ENCODE results near the gene POU2AF1.

Gene POU2AF1, protein sequence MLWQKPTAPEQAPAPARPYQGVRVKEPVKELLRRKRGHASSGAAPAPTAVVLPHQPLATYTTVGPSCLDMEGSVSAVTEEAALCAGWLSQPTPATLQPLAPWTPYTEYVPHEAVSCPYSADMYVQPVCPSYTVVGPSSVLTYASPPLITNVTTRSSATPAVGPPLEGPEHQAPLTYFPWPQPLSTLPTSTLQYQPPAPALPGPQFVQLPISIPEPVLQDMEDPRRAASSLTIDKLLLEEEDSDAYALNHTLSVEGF

DNA sequence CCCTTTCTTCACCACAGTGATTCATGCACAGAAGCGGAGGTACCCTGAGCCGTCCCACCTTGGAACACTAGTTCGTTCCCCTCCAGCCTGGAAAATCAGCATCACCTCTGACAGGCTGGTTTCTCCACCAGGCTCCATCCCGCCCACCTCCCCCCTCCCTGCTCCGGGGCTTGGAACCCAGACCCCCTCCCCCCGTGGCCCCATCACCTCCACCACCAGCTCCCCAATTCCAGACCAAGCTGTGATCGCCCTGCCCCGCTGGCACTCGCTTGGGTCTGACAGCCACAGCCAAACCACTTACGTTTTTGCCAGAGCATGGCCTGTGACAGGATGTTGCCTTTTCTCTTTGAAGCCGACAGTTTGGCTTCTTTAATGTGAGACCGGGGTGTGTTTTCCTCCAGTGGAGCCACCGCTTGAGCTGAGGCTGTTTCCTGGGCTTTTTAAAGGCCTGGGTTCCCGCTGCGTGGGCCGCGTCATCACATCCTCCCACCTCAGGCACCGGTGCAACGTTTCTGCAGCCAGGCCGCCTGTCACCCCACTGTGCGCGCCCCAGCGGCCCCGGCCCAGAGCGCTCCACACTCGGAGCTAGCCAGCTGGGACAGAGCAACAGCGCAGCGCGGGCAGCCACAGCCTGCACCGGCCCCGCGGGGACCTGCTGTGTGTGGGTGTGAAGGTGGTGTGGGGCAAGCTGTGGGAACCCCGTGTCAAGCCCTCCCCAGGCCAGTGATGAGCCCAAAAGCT, at the start of gene POU2AF1:
Gene POU2AF1, minus strand, starts transcription at position 415 of the 741 bp plus-strand sequence. Its CDS starts 98 bp downstream, at position 317.
- no peak for DNase-seq

DNA sequence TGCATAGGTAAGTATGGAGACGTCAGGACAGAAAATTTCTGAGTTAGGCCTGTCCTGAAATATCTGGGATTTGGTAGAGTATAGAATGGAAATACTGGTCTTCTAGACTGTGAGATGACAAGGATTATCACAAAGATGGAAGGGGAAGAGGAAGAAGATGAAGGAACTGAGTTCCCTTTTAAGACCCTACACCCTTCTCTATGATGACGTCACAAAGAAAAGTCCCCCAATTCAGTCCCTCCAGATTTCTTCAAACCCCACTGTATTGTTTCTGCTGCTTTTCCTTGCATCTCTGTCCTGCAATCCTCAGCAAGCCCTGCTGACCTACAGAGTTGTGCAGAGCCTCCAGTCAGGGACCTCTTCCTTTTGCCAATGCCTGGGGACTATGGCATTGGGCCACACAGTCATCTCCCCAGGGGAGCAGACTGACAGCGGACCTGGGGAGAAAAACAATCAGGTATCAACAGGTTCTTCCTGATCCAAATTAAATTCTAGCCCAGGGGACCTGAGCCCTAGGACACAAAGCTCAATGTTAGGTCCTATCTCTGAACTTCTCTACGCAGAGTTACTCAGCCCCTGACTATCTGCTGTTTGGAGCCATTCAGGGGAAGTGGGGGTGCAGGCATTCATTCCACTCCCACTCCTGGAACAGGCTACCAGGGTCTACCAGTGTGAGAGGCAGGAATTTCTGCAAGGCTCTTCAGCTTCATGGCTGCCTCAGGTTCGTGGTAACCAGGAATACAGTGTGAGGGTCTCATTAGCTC, 49.2 kb upstream of the POU2AF1 start:
- DNase-seq = no peak

DNA sequence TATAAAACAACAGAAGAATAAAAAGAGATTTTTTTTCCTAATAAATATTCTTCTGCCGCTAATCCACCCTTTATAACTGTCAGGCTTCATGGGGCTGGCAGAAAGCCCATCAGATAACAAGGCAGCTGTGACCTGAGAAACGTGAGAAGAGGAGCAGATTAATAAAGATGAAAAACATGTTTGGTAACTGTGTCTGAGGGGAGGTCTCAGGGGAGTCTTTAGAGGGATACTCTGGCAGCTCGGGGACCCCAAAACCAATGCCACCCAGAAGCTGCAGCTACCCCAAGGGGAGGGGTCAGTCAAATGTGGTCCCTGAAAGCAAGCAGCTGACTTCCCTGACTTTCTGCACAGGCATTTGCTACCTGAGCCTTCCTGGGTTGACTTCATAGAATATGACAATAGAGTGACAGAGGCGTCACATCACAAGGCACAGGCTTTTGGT, 48.4 kb upstream of the POU2AF1 start:
- peak; percentile 67 for DNase-seq

DNA sequence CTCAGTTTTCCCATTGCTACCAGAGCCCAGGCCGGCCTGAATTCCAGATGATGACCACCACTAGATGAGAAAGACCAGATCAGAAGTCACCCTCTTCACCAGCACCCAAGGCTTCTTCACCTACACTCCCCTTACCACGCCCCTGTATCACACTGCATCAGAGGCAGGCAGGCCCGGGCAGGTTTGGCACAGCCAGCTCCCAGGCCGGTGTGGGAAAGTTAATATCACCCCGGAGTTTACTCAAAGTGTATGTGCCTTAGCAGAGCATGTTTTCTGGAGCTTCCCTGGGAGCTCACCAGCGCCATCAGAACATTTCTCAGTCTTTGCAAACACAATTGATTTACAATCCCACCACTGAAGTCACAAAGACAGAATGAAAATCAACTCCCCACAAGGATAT, 47.5 kb upstream of the POU2AF1 start:
- DNase-seq = no peak

DNA sequence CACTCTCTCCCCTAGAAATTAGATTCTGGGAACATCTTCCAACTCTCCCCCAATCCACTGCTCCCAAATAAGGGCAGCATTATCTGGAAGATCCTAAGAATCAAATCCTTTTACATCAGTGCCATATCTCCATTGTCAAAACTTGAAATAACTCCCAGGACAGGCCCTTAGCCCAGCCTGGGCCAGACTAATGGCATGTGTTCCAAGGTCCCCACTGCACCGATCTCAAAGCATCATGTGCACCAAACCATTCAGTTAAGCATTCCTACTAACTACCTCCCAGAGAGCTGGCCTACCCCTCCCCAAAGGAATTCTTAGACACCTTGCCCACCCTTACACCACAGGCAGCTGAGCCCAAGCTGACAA, 44.2 kb upstream of the POU2AF1 start:
- no peak for DNase-seq

DNA sequence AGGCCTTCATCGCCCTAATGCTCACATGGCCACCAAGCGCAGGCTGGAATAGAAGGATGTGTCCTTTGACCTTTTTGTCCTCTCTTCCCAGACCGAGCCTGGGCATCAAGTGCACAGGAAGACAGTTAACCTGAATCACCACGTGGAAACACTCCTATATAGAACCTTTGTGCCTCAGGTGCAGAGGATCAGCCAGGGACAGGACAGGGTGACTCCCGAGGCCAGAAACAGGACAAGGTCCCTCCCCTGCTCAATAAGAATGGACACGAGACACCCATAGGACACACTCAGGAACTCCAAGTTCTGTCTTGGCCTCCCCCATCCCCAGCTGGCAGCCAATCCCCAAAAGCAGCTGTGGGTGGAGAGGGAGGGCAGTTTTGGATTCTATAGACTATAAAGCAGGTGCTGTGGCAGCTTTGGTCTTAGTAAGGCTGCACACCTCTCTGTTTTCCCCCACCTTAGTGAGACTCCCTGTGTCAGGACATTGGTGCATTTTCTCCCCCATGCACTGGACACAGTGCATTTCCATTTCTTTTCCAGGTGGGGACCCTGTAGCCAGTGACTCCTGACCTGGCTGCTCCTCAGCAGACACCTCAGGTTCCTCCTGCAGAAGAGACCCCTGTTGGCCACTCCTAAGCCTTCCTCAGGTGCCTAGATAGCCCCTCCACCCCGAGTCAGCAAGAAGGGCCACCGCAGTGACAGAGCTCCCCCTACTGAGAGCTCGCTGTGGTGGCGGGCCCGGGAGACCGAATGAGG, 43.6 kb upstream of the POU2AF1 start:
- peak; percentile 69 for DNase-seq

DNA sequence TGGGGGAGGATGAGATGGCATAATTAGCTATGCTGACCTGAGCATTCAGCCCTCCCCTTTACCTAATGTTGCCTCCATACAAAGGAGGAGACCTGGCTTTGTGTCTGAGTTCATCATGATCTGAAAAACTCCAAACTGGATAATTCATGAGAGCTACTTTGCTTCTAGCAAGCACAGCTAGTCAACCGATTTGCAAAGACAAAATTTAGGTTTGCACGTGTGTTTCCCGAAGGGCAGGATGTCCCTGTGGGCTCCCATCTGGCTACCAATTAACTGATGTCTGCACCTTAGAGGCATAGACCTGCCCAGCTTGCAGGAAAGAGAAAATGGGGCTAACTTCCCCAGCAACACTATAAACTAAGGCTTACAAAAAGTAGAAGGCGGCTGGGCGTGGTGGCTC, 42.2 kb upstream of the POU2AF1 start:
- no peak for DNase-seq

DNA sequence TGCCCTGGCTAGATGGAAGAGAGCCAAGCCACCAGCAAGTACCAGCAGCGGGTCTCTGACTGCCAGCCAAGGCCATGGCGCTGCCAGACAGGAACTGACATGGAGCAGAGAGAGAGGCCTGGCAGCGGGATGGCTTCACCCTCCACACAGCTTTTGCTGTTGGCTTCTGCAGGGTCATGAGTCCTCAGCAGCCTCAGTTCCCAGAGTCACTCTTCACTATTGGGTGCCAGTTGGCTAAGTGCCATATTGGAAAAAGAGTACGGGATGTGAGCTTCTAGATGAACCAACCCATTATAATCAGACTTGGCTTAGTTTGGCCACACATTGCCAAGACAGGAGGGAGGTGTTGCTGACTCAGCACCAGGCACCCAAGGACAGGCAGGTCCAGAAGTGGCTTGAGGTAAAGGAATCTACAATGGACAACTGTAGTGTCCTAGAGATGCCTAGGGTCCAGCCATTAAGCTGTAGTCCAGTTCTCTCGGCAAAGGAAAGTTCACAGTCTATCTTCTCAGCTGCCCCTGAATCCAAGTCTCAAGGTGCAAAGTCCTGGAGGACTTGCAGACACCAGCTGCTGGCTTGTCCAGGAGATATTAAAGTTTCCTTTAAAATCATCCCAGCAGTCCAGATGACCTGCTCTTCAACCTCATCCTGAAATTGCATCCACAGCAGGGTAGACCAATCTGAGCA, 40.7 kb upstream of the POU2AF1 start:
- no peak for DNase-seq

DNA sequence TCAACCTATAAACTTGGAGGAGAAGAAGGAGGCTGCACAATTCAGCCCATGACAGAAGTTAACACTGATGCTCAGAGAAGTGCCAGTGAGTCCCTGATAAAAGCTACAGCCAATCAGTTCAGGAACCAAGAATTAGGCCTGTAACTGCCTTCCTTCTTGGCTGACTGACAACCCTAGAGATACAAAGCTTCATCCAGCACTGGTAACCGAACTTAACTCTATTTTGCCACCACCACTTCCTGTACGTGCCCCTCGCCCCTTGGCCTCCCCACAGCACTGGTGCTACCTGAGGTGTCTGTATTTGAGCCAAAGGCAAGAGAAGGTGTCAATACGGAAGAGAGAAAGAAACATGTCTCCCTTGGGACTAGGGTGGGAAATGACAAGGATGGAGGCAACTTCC, 40.1 kb upstream of the POU2AF1 start:
- DNase-seq = no peak

DNA sequence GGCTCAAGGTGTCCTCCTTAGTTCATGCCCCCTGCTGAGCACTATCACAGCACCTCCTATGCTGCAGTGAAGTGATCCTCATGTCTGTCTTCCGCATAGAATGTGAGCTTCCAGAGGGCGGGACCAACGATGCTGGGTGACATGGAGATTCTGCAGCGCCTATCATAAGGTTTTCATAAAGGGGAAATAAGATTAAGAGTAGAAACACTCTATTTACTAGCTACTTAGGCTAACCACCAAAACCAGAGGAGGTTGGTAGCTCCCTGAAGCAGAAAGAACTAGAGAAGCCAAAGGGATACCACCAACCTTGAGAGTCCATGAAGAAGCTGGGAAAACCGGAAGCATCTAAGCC, 39.3 kb upstream of the POU2AF1 start:
- DNase-seq = no peak

DNA sequence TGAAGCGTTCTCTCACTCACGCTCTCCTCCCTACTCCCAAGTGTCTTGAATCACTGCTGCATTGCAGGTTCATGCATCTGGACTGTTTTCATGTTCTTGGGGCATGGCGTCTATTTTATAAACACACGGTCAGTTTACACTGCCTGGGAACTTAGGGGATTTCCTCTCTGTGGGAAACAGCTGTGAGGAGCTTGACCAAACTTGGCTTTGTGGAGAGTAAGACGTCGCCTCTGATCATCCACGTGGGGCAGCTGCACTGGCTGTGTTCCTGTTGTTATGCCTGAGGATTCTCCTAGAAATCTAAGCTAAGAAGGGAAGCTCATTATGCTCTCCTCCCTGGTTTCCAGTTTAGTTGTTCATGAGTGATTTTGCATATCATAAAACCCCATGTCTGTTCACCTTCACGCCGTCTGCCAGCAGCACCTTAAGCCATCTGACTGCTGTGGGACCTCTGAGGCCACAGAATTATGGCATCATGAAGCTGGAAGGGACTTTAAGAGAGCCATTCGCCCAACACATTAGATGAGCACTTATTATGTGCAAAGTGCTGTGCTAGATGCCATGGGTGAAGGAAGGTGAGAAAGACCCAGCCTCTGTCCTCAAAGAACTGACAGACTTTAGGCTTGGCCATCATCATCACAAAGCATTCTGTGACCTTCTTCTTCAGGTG, 38.8 kb upstream of the POU2AF1 start:
- no peak for DNase-seq

DNA sequence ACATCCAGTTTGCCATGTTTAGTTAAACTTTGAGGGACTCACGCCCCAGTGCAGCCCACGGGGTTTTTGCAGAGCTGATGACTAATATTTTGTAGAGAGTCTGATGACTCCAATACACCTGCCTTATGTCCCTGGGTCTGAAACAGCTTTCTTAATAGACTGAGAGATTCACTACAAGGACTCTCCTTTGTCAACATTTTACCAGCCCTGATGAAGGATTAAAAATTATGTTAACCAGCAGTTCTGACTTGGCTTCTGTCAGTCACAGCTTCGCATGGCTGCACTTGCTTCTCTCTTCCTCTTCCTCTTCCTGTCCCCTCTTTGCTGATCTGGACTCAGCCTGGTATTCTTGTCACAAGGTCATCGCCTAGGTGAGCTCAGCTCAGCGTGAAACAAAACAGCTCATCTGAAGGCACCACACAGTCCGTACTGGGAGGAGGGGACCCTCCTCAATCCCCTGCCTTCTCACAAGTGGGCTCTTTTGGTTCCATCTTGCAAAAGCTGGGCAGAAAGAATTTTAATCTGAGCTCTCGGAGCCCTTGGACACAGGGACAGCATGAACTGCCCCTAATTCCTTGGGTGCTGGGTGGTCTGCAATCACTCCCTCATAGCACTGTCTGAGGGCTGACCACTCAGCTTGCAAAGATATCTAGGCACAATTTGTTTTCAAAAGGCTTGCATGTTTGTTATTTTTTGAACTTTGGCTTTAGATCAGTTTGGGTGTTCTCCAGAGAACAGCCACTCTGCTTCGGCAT, 38.1 kb upstream of the POU2AF1 start:
- DNase-seq = no peak

DNA sequence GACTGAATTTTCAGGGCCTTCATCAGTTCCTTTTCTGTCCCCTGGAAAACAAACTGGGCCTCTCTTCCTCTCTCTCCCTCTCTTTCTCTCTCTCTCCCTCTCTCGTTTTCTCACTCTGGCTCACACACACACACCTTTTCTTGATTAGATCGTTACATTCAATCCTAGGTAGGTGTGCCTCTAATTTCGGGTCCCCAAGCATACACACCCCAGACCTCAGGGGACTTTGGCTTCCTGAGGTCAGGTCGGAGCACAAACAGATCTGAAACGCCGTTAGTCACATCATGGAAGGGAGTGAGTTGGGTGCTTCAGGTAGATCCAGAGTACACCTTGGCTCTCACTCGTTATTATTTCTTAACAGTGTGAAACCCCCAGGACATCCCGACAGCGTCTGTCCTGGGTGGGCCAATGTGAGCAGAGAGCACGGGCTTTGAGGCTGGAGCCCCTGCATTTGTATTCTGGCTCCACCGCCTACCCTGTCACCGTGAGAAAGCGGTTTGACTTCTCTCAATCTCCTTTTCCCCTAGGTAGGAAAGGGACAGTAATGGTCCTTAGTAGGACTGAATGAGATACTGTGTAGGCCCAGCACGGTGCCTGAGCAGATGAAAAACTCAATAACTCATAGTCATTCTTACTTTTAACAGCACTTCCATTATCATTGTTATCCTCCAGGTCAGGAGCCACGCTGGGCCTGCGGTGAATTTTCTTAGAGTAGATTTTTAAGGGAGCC, 37.3 kb upstream of the POU2AF1 start:
- no peak for DNase-seq

DNA sequence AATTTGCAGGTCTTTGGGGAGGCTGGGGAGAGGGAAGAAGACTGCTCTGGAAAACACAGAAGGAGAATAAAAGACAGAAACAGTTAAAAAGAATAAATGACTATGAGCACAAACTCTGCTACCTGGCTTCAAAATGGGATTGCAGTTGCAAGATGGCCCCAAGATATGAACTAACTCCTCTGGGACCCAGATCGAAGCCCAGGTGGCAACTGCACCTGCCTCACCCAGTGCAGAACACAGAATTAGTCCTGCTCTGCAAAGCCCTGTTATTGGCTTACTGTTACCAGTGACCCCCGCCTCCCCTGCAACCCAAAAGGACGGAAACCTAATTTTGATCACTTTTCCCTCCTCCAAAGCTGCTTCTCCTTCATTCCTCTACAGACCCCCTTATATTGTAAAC, 35.9 kb upstream of the POU2AF1 start:
- no peak for DNase-seq

DNA sequence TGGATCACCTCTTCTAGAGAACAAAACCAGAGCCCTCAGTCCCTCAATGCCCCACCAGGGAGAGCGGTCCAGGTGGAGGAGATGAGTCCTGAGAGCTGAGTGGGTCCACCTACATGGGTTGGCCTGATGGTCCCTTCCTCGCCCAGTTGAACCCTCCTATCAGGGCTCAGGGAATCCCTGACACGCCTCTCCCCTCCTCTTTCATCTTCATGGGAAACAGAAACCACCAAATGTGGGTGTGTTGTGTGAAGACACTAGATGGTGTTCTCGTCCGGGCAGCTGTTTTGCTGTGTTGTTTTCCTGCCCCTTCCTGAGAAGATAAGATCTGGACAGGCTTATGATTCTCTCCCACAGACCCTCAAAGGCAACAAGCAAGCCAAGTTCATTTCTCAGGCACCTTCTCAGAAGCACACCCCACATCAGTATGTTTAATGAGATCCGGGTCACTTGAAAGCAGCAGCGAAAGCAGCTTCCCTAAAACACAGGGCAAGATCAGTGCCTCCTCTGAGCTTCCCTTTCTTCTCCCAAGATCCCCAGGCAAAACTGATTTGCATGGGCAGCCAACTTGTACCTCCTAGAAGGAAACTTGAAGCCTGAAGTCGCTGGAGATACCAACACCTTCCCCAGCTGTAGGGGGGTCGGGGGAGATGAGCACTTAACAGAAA, 35.3 kb upstream of the POU2AF1 start:
- no peak for DNase-seq

DNA sequence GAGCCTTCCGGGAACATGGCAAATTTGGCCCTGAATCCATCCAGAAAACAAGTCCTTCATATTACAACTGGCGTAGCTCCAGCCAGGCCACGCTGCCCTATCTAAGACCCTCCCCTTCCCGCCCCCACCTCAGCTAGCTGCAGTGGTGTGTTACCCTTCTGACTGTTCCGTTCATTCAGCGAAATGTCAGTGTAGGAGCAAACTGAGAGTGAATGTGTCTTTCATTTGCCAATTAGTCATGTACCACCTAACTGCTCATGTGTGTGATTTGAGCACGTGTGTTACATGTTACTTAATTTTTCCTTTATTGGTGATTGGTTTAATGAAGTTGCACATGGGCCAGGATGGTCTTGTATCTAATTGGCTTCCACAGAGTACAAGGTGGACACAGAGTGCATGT, 34.8 kb upstream of the POU2AF1 start:
- DNase-seq = no peak

DNA sequence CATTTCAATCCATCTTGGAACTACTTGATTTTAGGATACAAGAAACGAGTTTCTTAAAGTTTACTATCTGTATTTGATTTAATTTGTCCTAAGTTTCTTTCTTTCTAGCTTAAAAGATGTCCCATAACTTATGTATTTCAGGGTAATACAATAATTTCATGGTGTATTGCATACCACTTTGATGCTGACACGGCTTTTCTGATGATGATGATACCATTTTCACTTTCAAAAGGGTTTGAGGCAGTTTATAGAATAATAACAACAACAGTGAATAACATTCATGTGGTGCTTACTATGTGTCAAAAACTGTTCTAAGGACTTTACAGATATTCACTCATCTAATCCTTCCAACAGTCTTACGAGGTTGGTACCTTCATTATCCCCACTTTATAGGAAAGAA, 33.2 kb upstream of the POU2AF1 start:
- no peak for DNase-seq

DNA sequence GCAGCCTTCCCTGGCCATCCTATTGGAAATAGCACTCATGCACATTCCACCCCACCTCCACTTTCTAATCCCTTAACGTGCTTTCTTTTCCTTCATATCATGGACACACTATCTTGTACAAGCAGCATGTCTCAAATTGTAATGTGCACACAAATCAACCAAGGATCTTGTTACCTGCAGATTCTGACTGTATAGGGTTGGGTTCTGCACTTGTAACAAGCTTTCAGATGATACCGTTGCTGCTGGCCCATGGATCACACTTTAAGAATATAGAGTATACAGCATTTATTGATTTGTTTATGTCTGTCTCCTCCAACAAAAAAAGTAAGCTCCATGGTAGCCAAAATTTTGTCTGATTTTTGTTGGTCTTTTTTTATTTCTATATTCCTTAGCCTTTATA, 32.4 kb upstream of the POU2AF1 start:
- DNase-seq = no peak

DNA sequence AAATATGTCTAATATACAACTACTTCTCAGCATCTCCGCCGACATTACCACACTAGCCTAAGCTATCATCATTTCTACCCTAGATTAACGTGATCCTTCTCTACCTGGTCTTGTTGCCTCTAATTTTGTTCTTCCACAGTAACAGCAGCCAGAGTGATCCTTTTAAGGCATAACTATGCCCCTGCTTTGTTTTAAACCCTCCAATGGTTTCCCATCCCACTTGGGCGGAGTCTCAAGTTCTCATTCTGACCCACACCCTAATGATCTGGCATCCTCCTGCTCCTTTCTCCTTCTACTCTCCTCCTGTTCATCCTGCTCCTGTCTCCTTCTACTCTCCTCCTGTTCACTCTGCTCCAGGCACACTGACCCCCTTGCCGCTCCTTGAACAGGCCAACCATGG, 31.9 kb upstream of the POU2AF1 start:
- DNase-seq = no peak

DNA sequence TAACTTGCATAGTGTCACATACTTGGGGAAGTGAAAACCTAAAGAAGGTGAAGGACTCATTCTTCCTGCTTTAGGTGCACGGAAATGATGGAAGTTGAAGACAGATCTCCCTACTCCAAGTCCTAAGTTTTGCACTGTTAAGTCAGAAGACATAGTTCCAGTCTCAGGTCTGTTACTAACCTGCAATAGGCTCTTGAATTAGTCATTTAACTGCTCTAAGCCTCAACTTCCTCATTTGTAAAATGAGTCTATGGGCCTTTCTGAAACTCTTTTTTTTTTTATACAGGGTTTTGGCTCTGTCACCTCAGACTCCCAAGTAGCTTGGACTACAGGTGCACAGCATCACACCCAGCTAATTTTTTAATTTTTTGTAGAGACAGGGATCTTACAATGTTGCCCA, 30.8 kb upstream of the POU2AF1 start:
- DNase-seq = no peak
